ENCODE results near the gene PRELID2.

PRELID2 gene

DNA sequence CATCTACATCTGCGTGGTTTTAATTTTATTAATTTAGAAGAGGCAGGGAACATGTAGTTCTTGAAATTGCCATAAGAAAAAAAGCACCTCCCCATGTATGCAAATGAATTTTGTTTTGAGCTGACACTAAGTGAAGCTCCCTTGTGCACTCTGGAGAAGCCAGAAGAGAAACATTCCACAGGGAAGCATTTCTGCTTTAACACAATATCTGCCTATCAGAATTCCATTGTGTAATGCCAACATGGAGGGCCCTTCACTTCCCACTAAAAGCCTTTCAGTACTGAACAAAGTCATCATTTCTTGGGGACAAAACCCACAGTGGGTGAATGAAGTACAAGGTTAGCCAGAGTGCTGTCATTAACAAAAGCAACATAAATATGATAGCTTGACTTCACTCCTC, 59.7 kb downstream of the PRELID2 start:
- Histone ChIP-seq H3K27me3 (replicated peaks; ENCODE audit: control insufficient read depth, insufficient read depth, low read length) (no peaks in the 10 kb centered on the region), H3K36me3 (ENCODE audit: control insufficient read depth, insufficient read depth, low read length) (no peaks in the 10 kb centered on the region), H3K4me3 (replicated peaks; ENCODE audit: low read depth, low read length) (no peak overlapping the region)
- DNase-seq (ENCODE audit: extremely low read depth, insufficient read length): no peak
- TF ChIP-seq CTCF (IDR thresholded peaks at IDR 0.05; ENCODE audit: insufficient read depth, low read length, poor library complexity, severe bottlenecking): no peak

DNA sequence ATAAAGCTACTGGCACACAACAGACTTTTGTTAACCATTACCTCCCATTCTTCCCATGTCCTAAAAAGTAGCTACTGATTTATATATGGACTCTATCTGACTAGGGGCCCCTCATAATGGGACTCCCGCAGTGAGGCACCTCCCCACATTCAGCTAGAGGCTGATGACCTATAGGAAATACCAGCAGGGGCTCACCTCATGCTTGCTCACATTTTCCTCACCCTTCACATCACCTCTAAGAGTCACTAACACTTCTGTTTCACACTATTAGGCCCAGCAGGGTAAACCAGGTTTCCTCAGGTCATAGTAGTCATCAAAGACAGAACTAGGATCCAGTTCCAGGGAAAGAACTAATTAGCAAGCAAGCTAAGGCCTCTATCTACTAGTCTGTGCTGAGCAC, 60.7 kb downstream of the PRELID2 start:
- no peak for DNase-seq (ENCODE audit: extremely low read depth, insufficient read length)
- Histone ChIP-seq H3K4me3 (replicated peaks; ENCODE audit: low read depth, low read length) (no peak overlapping the region), H3K27me3 (replicated peaks; ENCODE audit: control insufficient read depth, insufficient read depth, low read length) (no peaks in the 10 kb centered on the region), H3K36me3 (ENCODE audit: control insufficient read depth, insufficient read depth, low read length) (no peaks in the 10 kb centered on the region)
- TF ChIP-seq CTCF (IDR thresholded peaks at IDR 0.05; ENCODE audit: insufficient read depth, low read length, poor library complexity, severe bottlenecking): no peak

DNA sequence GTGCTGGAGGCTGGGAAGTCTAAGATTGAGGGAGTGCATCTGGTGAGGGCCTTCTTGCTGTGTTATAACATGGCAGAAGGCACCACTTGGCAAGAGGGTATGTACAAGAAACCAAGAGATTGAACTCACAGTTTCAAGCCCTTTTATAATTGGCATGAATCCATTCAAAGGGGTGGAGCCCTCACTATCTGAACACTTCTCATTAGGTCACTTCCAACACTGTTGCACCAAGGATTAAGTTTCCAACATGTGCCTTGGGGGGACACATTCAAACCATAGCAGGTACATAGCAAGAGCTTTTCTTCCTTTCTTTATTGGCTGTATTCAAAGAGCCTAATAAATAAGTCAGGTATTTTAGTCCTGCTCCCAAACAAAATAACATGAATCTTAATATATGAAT, 62.7 kb downstream of the PRELID2 start:
- H3K36me3 ChIP-seq (ENCODE audit: control insufficient read depth, insufficient read depth, low read length): no peaks in the 10 kb centered on the region
- DNase-seq (ENCODE audit: extremely low read depth, insufficient read length): no peak
- no peak overlapping the region for H3K4me3 ChIP-seq (replicated peaks; ENCODE audit: low read depth, low read length)
- no peaks in the 10 kb centered on the region for H3K27me3 ChIP-seq (replicated peaks; ENCODE audit: control insufficient read depth, insufficient read depth, low read length)
- TF ChIP-seq CTCF (IDR thresholded peaks at IDR 0.05; ENCODE audit: insufficient read depth, low read length, poor library complexity, severe bottlenecking): no peak

DNA sequence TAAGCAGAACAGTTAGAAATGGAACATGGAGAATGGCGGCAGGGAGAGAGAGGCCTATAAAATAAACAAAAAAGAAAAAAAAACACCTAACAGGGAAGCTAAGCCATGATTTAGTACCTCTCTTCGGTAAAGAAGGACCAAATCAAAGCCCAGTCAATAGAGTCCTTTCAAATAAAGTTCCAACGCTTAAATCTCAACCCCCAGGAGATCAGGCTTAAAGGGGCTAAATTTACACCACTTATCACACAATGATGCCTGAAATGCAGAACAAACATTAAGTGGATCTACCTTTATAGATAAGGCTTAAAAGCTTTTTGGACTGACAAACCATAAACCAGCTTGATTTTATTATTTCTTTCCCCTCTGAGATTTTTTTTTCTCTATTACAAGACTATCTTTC, 66.3 kb downstream of the PRELID2 start:
- H3K36me3 ChIP-seq (ENCODE audit: control insufficient read depth, insufficient read depth, low read length): no peaks in the 10 kb centered on the region
- no peak for TF ChIP-seq CTCF (IDR thresholded peaks at IDR 0.05; ENCODE audit: insufficient read depth, low read length, poor library complexity, severe bottlenecking)
- no peak overlapping the region for H3K4me3 ChIP-seq (replicated peaks; ENCODE audit: low read depth, low read length)
- no peaks in the 10 kb centered on the region for H3K27me3 ChIP-seq (replicated peaks; ENCODE audit: control insufficient read depth, insufficient read depth, low read length)
- no peak for DNase-seq (ENCODE audit: extremely low read depth, insufficient read length)

DNA sequence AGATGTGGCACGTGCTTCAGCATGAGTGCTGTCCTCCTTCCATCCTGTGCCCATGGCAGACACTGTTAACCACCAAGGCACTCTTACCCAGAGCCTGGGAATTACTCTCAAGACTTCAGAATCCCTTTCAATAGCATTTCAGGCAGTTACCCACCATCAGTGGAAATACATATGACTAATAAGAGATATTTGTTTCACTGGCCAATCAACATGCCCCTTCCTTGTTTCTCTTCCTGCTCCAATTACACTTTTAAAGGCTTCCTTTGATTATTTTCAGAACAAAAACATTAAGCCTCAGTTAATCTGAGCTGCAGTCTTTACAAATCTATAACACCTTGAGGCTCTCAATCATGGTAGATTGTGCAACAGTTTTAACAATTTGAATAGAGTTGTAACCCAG, 70.8 kb downstream of the PRELID2 start:
- no peak overlapping the region for H3K4me3 ChIP-seq (replicated peaks; ENCODE audit: low read depth, low read length)
- no peak for TF ChIP-seq CTCF (IDR thresholded peaks at IDR 0.05; ENCODE audit: insufficient read depth, low read length, poor library complexity, severe bottlenecking)
- no peak for DNase-seq (ENCODE audit: extremely low read depth, insufficient read length)
- H3K27me3 ChIP-seq (replicated peaks; ENCODE audit: control insufficient read depth, insufficient read depth, low read length): no peaks in the 10 kb centered on the region
- H3K36me3 ChIP-seq (ENCODE audit: control insufficient read depth, insufficient read depth, low read length): no peaks in the 10 kb centered on the region

- no peak for TF ChIP-seq CTCF (IDR thresholded peaks at IDR 0.05; ENCODE audit: insufficient read depth, low read length, poor library complexity, severe bottlenecking)
- H3K36me3 ChIP-seq (ENCODE audit: control insufficient read depth, insufficient read depth, low read length): no peaks in the 10 kb centered on the region
- H3K4me3 ChIP-seq (replicated peaks; ENCODE audit: low read depth, low read length): no peak overlapping the region
- H3K27me3 ChIP-seq (replicated peaks; ENCODE audit: control insufficient read depth, insufficient read depth, low read length): no peaks in the 10 kb centered on the region
- DNase-seq (ENCODE audit: extremely low read depth, insufficient read length): no peak
These were observed 72.3 kb downstream of the PRELID2 start for GRCh38 chr5:145762833-145763232.
